Measurements from ENCODE around the gene GRK2. TPM values are rescaled to one million over a fixed set of nuclear protein-coding genes. Genes with fewer than 3 reads are reported as not detected.
A peak's percentile ranks its signal among the peaks of the same experiment; 100 is the strongest.

The GRK2 gene
- total RNA-seq, 1 experiment from 2014 or later = 92.6 TPM

- ChIA-PET CTCF (interaction anchor here (0.6 kb wide), 1 partner anchor 976 kb away, joined by 5 read pairs; the partner anchor contains the start of gene CD248), POLR2A (ENCODE audit: low non-redundant PET) (interaction anchor here (0.6 kb wide), 1 partner anchor 61 kb away, joined by 3 read pairs; no protein-coding TSS in a partner anchor)
- TF ChIP-seq CTCF (conservative IDR thresholded peaks at IDR 0.05; ENCODE audit: low read depth, low read length) (no peak), EZH2 (IDR thresholded peaks at IDR 0.05; ENCODE audit: borderline replicate concordance, low read depth, low read length, poor library complexity, severe bottlenecking) (no peak)
- Histone ChIP-seq H3K27ac (ENCODE audit: low read depth, low read length, poor library complexity, severe bottlenecking) (no peak overlapping the region), H3K4me1 (ENCODE audit: insufficient read depth, low read length, poor library complexity, severe bottlenecking) (peaks cover 23% of the 10 kb centered on the region), H3K4me3 (ENCODE audit: low read depth, low read length, poor library complexity, severe bottlenecking) (no peak overlapping the region), H3K9me3 (ENCODE audit: low read depth, low read length, poor library complexity, severe bottlenecking) (peaks cover 13% of the 10 kb centered on the region), H3K36me3 (ENCODE audit: insufficient read depth, low read length, poor library complexity, severe bottlenecking) (peaks cover 72% of the 10 kb centered on the region), H3K27me3 (replicated peaks; ENCODE audit: insufficient read depth, low read depth, low read length, poor library complexity) (no peaks in the 10 kb centered on the region)
- DNase-seq (ENCODE audit: low spot score) = peak; percentile 71
- intact Hi-C loops (cut with micrococcal nuclease; ENCODE audit: unreplicated experiment) = no loop called here
- BruUV-seq (replicated peaks) = no TSS peak
Measured at GRCh38 chr11:67293090-67293489, 26.8 kb downstream of the GRK2 start.

- TF ChIP-seq EZH2 (IDR thresholded peaks at IDR 0.05; ENCODE audit: borderline replicate concordance, low read depth, low read length, poor library complexity, severe bottlenecking) = no peak
- TF ChIP-seq CTCF (conservative IDR thresholded peaks at IDR 0.05; ENCODE audit: low read depth, low read length) = no peak
- no peaks in the 10 kb centered on the region for H3K27me3 ChIP-seq (replicated peaks; ENCODE audit: insufficient read depth, low read depth, low read length, poor library complexity)
- DNase-seq (ENCODE audit: low spot score) = no peak
- no peak overlapping the region for H3K27ac ChIP-seq (ENCODE audit: low read depth, low read length, poor library complexity, severe bottlenecking)
- intact Hi-C loops (cut with micrococcal nuclease; ENCODE audit: unreplicated experiment) = no loop called here
- H3K4me3 ChIP-seq (ENCODE audit: low read depth, low read length, poor library complexity, severe bottlenecking) = no peak overlapping the region
- peaks cover 93% of the 10 kb centered on the region for H3K36me3 ChIP-seq (ENCODE audit: insufficient read depth, low read length, poor library complexity, severe bottlenecking)
- peaks cover 13% of the 10 kb centered on the region for H3K9me3 ChIP-seq (ENCODE audit: low read depth, low read length, poor library complexity, severe bottlenecking)
- CTCF ChIA-PET = no interaction called here
- BruUV-seq (replicated peaks) = no TSS peak
- peaks cover 11% of the 10 kb centered on the region for H3K4me1 ChIP-seq (ENCODE audit: insufficient read depth, low read length, poor library complexity, severe bottlenecking)
- POLR2A ChIA-PET (ENCODE audit: low non-redundant PET) = interaction anchor here (0.5 kb wide), 1 partner anchor 22 kb away, joined by 10 read pairs; no protein-coding TSS in a partner anchor
Measured at GRCh38 chr11:67295846-67296245, 29.6 kb downstream of the GRK2 start.

GRCh38 chr11:67298786-67299185 lies 32.5 kb downstream of the GRK2 start:
- H3K4me3 ChIP-seq (ENCODE audit: low read depth, low read length, poor library complexity, severe bottlenecking) = no peak overlapping the region
- H3K9me3 ChIP-seq (ENCODE audit: low read depth, low read length, poor library complexity, severe bottlenecking) = peaks cover 13% of the 10 kb centered on the region
- BruUV-seq (replicated peaks) = no TSS peak
- POLR2A ChIA-PET (ENCODE audit: low non-redundant PET) = no interaction called here
- CTCF ChIA-PET = no interaction called here
- DNase-seq (ENCODE audit: low spot score) = no peak
- intact Hi-C loops (cut with micrococcal nuclease; ENCODE audit: unreplicated experiment) = no loop called here
- H3K36me3 ChIP-seq (ENCODE audit: insufficient read depth, low read length, poor library complexity, severe bottlenecking) = peaks cover 83% of the 10 kb centered on the region
- H3K27me3 ChIP-seq (replicated peaks; ENCODE audit: insufficient read depth, low read depth, low read length, poor library complexity) = no peaks in the 10 kb centered on the region
- TF ChIP-seq EZH2 (IDR thresholded peaks at IDR 0.05; ENCODE audit: borderline replicate concordance, low read depth, low read length, poor library complexity, severe bottlenecking) (no peak), CTCF (conservative IDR thresholded peaks at IDR 0.05; ENCODE audit: low read depth, low read length) (no peak)
- H3K27ac ChIP-seq (ENCODE audit: low read depth, low read length, poor library complexity, severe bottlenecking) = no peak overlapping the region
- peaks cover 10% of the 10 kb centered on the region for H3K4me1 ChIP-seq (ENCODE audit: insufficient read depth, low read length, poor library complexity, severe bottlenecking)

All from A673 (cell line).